Choroid plexus epithelial cell (primary cell): ENCODE measurements around the gene SLIT1.

Experiments used
- DNase-seq: peaks from one replicate; pipeline ENCODE4 v3.0.0-alpha.2; 2010; ENCODE audit warnings: low read depth
- H3K4me3 ChIP-seq: 2 replicates; pipeline ENCODE4 v1.5.1; 2011; ENCODE audit warnings: low read depth, mild to moderate bottlenecking, control low read depth, low read length, moderate library complexity
- TF ChIP-seq, protein P1 (sequence below): conservative IDR thresholded peaks from 2 replicates; pipeline ENCODE4 v1.5.1; 2011; ENCODE audit warnings: low read depth, mild to moderate bottlenecking, control low read depth, inconsistent platforms, low read length, moderate library complexity

Gene SLIT1

DNA sequence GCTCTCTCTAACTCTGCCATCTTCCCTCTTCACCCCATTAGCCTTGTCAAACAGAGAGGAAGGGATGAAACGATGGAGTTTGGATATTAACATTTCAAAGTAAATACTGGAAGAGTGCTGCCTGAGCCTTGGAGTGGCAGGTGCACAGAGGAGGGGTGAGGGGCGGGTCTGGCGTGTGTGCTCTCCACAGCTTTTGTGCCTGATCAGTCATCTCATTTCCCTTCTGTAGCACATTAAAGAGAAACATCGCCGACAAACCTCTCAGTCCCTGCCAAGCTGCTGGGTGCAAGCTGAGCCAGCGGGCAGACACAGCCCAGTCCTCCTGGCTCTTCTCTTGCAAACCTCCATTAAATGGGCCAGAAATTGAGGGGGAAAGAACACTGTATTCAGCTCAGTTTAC lies 76.2 kb downstream of the SLIT1 start:
- TF ChIP-seq, protein P1, sequence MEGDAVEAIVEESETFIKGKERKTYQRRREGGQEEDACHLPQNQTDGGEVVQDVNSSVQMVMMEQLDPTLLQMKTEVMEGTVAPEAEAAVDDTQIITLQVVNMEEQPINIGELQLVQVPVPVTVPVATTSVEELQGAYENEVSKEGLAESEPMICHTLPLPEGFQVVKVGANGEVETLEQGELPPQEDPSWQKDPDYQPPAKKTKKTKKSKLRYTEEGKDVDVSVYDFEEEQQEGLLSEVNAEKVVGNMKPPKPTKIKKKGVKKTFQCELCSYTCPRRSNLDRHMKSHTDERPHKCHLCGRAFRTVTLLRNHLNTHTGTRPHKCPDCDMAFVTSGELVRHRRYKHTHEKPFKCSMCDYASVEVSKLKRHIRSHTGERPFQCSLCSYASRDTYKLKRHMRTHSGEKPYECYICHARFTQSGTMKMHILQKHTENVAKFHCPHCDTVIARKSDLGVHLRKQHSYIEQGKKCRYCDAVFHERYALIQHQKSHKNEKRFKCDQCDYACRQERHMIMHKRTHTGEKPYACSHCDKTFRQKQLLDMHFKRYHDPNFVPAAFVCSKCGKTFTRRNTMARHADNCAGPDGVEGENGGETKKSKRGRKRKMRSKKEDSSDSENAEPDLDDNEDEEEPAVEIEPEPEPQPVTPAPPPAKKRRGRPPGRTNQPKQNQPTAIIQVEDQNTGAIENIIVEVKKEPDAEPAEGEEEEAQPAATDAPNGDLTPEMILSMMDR: no peak
- no peak for DNase-seq
- H3K4me3 ChIP-seq: no peak overlapping the region

- TF ChIP-seq, protein P1: no peak
- no peak for DNase-seq
- no peak overlapping the region for H3K4me3 ChIP-seq
Measured at GRCh38 chr10:97107551-97107950, 78.2 kb downstream of the SLIT1 start.

- TF ChIP-seq, protein P1: no peak
- no peak overlapping the region for H3K4me3 ChIP-seq
Measured at GRCh38 chr10:97106207-97106606, 79.6 kb downstream of the SLIT1 start.

DNA sequence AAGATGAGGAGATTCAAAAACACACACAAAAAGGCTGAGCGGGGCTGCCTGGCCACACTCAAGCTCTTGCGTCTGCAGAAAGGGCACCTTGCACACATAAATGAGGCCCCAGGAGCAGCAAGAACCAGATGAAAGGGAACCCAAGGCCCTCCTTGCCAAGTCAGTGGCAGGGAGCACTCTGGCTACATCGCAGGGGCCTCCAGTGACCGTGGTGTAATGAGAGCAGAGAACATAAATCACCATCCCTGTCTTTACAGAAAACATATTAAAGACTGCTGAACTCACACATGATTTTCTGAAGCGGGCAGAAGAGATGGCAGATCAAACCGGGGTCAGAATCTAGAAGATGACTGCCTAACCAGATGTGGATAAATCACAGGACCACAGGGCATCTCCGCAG lies 80.5 kb downstream of the SLIT1 start:
- DNase-seq: no peak
- TF ChIP-seq, protein P1: no peak
- no peak overlapping the region for H3K4me3 ChIP-seq

More at GRCh38 chr10:97106207-97106606, 79.6 kb downstream of the SLIT1 start:
- no peak for DNase-seq

DNA sequence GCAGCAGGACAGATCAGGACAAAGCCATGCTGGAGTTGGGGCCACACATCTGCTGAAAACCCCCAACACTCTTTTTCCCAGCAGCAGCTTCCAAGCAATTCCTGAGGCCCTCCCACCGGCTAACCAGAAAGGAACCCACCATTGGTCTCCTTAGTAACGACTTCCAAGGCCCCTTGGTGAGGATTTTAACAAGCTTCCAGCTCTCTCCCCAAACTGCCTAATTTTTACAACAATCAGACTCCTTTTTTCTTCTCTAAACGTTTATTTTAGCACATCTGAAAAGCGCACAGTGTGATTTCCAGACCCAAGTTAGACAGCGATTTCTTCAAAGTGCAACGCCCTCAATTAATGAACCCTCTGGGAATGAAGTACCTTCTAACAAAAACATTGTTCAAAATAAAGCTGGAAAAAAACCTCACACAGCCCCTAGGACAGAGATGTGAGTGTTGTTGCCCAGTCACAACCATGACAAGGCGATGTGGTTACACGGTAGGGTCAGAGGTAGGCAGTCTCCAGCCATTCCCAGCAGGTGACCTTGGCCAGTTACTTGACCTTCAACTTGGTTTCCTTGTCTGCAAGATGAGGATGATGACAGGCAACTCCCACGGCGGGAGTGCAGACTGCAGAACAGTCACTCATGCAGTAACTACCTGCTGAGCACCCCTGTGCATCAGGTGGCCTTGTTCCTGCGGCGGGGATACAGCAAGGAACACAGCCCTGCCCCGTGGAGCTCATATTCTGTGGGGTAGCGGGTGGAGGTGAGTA lies 82.3 kb downstream of the SLIT1 start:
- H3K4me3 ChIP-seq: no peak overlapping the region
- TF ChIP-seq, protein P1: no peak
- DNase-seq: no peak

GRCh38 chr10:97102441-97102840 lies 83.3 kb downstream of the SLIT1 start:
- TF ChIP-seq, protein P1: no peak
- DNase-seq: no peak
- H3K4me3 ChIP-seq: no peak overlapping the region
